Activated B cell treated with CpG ODN at 0.5 μM for 24 hours (primary cell): ENCODE results near the gene PHLDB1. TPM values are rescaled to one million over a fixed set of nuclear protein-coding genes. Genes with fewer than 3 reads are reported as not detected.

Source experiments
- ATAC-seq: fragments of 200-7000 bp; cut with Tn5 transposase; one replicate; pipeline ENCODE4 v1.10.0; 2021; ENCODE audit warnings: low read depth, mild to moderate bottlenecking, moderate library complexity
- CTCF ChIA-PET: fragments of 350-600 bp; sonication (Branson Sonifier 250); formaldehyde crosslinking; loops from one replicate; lab custom pipeline; 2021; ENCODE audit warnings: antibody characterized with exemption; lab: Charles Lee
- POLR2A ChIA-PET: fragments of 350-600 bp; sonication (Branson Sonifier 250); formaldehyde crosslinking; loops from one replicate; lab custom pipeline; 2021; ENCODE audit warnings: antibody characterized with exemption; lab: Charles Lee
- DNase-seq: peaks from one replicate; pipeline ENCODE4 v3.0.0; 2022
- H3K27ac Mint-ChIP-seq: one replicate; pipeline ENCODE4 v1.8.0; 2020; ENCODE audit warnings: mixed read lengths
- H3K27me3 Mint-ChIP-seq: one replicate; pipeline ENCODE4 v1.8.0; 2021; ENCODE audit warnings: mixed read lengths
- H3K36me3 Mint-ChIP-seq: one replicate; pipeline ENCODE4 v1.8.0; 2021; ENCODE audit warnings: low read depth, mixed read lengths
- H3K4me1 Mint-ChIP-seq: one replicate; pipeline ENCODE4 v1.8.0; 2021; ENCODE audit warnings: mixed read lengths
- H3K4me3 Mint-ChIP-seq: one replicate; pipeline ENCODE4 v1.8.0; 2020; ENCODE audit warnings: mild to moderate bottlenecking, mixed read lengths
- H3K9me3 Mint-ChIP-seq: one replicate; pipeline ENCODE4 v1.8.0; 2020; ENCODE audit warnings: mixed read lengths
- intact Hi-C: fragments of 100-400 bp; cut with micrococcal nuclease; formaldehyde crosslinking; loops from one replicate; pipeline ENCODE4 v1.15.1; 2024
- total RNA-seq: library from RNA; stranded (reverse); gene quantifications from 2 replicates; pipeline ENCODE4 v1.2.3, GENCODE V29; 2022
- TF ChIP-seq, protein P1 (sequence below): fragments of 200-600 bp; IDR thresholded peaks from one replicate; pipeline ENCODE4 v1.8.0; 2022; ENCODE audit warnings: antibody characterized with exemption, mild to moderate bottlenecking

PHLDB1 gene
- total RNA-seq, 1 donor from 2014 or later, result 2.6 TPM

DNA sequence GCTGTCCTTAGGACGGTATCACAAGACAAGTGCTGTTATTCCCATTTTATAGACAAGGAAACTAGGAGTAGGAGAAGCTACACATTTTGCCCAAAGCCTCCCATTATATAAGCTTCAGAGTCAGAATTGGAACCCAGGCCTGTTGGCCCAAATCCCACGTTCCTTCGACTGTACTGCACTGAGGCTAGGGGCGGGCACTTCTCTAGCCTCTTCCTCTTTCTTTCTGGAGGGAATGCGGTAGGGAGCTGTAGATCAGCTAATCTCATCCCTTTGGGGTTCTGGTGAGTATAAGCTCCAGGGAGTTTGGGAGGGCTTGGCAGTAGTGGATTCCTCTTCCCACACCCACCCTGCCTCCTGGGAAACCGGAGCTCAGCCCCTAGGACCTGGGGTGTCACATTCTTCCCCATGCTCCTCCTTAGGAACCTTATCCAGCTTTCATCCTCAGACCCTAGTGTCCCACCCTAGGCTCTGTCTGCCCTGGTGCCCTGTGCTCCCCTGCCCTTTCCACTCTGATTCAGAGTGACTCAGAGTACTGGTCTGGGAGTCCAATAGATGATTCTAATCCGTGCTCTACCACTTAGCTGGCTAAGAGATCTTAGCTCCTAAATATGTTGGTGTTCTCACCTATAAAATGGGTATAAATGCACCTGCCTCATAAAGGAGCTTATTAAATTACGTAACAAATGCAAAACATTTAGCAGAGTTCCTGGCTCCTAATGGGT is 29.3 kb downstream of the PHLDB1 start:
- peaks cover 15% of the 10 kb centered on the region for H3K27me3 Mint-ChIP-seq
- intact Hi-C loops, result no loop called here
- no peaks in the 10 kb centered on the region for H3K9me3 Mint-ChIP-seq
- H3K27ac Mint-ChIP-seq, result no peak overlapping the region
- TF ChIP-seq, protein P1, sequence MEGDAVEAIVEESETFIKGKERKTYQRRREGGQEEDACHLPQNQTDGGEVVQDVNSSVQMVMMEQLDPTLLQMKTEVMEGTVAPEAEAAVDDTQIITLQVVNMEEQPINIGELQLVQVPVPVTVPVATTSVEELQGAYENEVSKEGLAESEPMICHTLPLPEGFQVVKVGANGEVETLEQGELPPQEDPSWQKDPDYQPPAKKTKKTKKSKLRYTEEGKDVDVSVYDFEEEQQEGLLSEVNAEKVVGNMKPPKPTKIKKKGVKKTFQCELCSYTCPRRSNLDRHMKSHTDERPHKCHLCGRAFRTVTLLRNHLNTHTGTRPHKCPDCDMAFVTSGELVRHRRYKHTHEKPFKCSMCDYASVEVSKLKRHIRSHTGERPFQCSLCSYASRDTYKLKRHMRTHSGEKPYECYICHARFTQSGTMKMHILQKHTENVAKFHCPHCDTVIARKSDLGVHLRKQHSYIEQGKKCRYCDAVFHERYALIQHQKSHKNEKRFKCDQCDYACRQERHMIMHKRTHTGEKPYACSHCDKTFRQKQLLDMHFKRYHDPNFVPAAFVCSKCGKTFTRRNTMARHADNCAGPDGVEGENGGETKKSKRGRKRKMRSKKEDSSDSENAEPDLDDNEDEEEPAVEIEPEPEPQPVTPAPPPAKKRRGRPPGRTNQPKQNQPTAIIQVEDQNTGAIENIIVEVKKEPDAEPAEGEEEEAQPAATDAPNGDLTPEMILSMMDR, result no peak
- no peak for DNase-seq
- POLR2A ChIA-PET, result no interaction called here
- no peak for ATAC-seq
- CTCF ChIA-PET, result no interaction called here
- no peak overlapping the region for H3K4me3 Mint-ChIP-seq
- no peaks in the 10 kb centered on the region for H3K36me3 Mint-ChIP-seq
- H3K4me1 Mint-ChIP-seq, result no peaks in the 10 kb centered on the region

DNA sequence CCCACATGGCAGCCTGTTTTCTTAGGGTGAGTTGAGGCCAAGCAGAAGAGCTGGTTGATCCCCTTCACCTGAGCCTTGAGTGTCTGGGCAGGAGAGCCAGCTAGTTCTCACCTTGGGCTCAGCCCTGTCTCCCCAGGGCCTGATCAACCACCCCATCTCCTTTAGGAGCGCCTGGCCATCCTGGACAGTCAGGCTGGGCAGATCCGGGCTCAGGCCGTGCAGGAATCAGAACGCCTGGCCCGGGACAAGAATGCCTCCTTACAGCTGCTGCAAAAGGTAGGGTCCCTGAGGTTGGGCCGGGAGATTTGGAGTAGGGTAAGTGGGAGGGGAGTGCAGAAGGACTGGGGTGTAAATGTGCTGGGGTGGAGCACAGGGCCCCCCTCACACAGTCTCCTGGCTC is 31.3 kb downstream of the PHLDB1 start:
- H3K36me3 Mint-ChIP-seq, result no peaks in the 10 kb centered on the region
- no peak for DNase-seq
- POLR2A ChIA-PET, result no interaction called here
- no peak for ATAC-seq
- H3K27ac Mint-ChIP-seq, result no peak overlapping the region
- H3K9me3 Mint-ChIP-seq, result no peaks in the 10 kb centered on the region
- no peaks in the 10 kb centered on the region for H3K4me1 Mint-ChIP-seq
- CTCF ChIA-PET, result no interaction called here
- intact Hi-C loops, result no loop called here
- peaks cover 12% of the 10 kb centered on the region for H3K27me3 Mint-ChIP-seq
- no peak overlapping the region for H3K4me3 Mint-ChIP-seq
- TF ChIP-seq, protein P1, result no peak

DNA sequence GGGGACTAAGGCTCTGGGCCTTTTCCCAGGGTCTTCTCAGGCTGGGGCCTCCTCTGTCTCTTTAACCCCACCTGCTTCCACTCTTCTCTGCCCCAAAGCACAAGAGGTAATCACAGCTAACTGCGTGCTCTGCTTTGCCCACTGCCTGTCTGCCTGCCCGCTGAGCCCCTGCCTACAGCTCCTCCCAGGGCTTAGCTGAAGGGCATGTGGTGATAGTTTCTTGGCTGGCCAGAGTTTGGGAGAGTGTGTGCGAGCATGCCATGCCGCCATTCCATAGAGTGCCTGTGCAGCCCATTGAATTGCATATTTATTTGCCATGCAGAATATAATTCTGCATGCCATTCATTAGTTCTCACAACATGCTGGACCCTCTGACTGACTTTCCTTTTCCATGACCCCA is 32.5 kb downstream of the PHLDB1 start:
- TF ChIP-seq, protein P1, result no peak
- ChIA-PET CTCF (no interaction called here), POLR2A (no interaction called here)
- Mint-ChIP-seq H3K27ac (no peak overlapping the region), H3K36me3 (no peaks in the 10 kb centered on the region), H3K4me1 (no peaks in the 10 kb centered on the region), H3K27me3 (peaks cover 5% of the 10 kb centered on the region), H3K9me3 (no peaks in the 10 kb centered on the region), H3K4me3 (no peak overlapping the region)
- intact Hi-C loops, result no loop called here
- no peak for ATAC-seq
- no peak for DNase-seq

DNA sequence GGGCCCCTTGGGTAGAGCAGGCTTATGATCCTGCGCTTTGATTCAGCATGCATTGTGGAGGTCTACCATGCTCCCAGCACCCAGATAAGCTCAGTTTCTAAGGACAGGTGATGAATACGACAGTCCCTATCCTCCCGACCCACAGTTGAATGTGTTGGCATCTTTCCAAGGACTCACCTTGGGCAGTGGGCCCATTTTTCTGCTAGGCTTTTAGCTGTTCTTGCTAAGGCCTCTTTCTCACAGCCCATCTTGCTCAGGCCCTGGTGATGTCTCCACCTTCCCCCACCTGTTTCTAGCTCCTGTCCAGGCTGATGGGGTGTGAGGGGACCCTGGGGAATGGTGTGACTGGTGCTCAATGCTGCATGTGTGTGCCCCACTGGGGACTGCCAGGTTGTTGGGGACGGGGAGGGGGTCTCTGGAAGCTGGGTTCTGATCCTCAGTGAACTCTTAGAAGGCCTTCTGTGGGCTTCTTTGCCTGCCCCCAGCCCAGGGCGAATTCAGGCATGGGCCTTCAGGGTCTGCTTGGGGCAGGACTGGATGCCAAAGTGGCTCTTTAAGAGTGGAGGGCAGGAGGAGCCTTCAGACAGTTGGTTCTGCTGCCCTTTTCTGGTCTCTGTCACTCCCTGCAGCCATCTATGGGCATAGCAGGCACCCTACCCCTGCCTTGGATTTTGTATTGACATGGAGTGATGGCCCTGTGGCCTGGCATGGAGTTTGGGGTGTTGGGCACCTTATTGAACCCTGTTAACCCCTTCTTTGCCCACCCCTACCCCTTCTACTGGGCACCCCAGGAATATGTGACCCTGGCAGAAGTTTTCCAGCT is 33.1 kb downstream of the PHLDB1 start:
- H3K27ac Mint-ChIP-seq, result no peak overlapping the region
- ATAC-seq (no peak), DNase-seq (no peak)
- ChIA-PET POLR2A (interaction anchor here (0.6 kb wide), 1 partner anchor 725 kb away, joined by 3 read pairs; no protein-coding TSS in a partner anchor), CTCF (no interaction called here)
- H3K9me3 Mint-ChIP-seq, result no peaks in the 10 kb centered on the region
- TF ChIP-seq, protein P1, result no peak
- no peaks in the 10 kb centered on the region for H3K36me3 Mint-ChIP-seq
- H3K4me1 Mint-ChIP-seq, result no peaks in the 10 kb centered on the region
- H3K4me3 Mint-ChIP-seq, result no peak overlapping the region
- peaks cover 5% of the 10 kb centered on the region for H3K27me3 Mint-ChIP-seq
- intact Hi-C loops, result no loop called here

DNA sequence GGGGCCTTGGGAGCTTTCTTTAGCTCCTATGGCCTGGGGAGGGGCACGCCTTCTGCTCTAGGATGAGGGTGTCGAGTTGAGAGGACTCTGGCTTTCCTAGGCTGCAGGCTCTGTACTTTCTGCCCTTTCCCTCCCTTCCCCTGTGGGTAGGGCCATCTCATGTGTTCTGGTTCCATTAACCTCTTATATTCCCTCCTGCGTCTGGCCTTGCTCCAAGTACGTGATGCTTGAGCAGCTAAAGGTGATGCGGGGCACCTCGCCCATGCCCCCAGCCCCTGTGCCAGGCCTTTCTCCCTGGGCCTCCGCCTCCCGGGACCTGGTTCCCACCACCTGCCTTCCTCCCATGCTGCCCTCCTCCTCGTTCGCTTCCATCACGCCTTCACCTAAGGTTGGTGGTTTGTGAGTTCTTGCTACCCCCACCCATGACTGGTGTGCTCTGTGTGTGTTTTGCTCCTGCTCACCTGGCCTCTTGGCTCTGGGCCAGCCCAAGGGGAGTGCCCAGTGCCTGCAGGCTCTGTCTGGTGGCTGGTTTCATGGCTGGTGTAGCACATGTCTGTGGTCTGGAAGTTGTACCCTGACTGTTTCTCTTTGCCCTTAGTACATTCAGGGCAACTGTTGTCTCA is 34.1 kb downstream of the PHLDB1 start:
- H3K27me3 Mint-ChIP-seq, result no peaks in the 10 kb centered on the region
- no peak overlapping the region for H3K4me3 Mint-ChIP-seq
- TF ChIP-seq, protein P1, result no peak
- H3K36me3 Mint-ChIP-seq, result no peaks in the 10 kb centered on the region
- intact Hi-C loops, result no loop called here
- H3K9me3 Mint-ChIP-seq, result no peaks in the 10 kb centered on the region
- ChIA-PET POLR2A (no interaction called here), CTCF (no interaction called here)
- ATAC-seq, result no peak
- H3K4me1 Mint-ChIP-seq, result no peaks in the 10 kb centered on the region
- no peak for DNase-seq
- H3K27ac Mint-ChIP-seq, result no peak overlapping the region
